HG02870 (cell line): ENCODE results near the gene MMP20.
A peak's percentile ranks its signal among the peaks of the same experiment; 100 is the strongest.

ENCODE experiments used
- ATAC-seq: cut with Tn5 transposase; IDR thresholded peaks from one replicate; pipeline ENCODE4 v1.9.1; 2021; ENCODE audit warnings: mild to moderate bottlenecking, moderate library complexity; ENCODE audit not compliant: unreplicated experiment

Gene MMP20

DNA sequence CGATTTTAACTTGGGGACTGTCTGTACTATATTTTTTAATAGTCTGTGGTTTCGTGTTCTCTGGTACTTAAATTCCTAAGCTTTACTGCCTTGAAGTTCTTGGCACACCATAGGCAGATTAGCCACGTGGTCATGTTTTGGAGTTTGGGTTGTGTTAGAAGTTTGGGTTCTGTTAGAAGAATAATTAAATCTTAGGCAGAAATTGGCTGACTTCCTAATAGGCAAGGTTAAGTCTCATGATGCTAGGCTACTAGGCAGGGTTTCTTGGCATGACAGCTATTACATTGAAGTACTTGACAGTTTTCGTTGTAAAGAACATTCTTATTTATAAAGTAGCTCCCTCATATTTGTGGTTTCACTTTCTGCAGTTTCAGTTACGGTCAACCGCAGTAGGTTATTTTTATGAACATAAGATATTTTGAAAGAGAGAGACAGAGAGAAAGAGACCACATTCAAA is 64.5 kb downstream of the MMP20 start:
- ATAC-seq = peak; percentile 79

DNA sequence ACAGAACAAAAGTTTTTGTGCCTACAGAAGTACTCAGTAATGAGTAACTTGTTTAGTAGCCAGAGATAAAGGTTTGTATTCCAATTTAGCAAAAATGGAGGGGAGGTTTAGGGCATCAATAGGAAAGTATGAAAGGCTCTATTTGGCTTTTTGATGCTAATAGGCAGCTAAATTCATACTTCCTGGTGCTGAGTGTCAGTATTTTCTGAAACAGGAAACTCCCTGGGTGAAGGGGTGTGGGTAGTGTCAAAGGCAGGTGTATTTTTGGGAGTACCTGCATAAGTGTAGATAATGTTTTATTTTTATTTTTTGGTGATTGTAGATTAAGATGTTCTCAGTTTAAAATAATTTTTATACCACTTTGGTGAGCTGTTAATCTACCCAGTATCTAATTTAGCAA is 65.3 kb downstream of the MMP20 start:
- ATAC-seq = no peak

DNA sequence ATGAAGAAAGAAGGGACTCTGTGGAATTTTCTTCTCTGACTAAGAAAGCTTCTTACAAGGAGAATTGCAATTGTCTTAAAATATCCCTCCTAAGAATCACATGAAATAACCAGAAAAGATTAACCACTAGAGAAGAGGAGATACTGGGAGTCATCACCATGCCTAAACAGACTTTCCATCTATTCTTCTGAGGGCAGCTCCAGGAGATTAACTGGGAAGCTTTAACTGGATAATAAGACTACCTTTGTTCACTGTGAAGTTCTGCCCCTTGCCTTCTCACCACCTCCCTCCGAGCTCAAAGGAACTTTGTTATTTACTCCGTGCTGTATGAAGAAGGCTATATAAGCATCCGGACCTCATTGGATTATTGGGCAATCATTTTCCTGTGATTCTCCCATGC is 70.0 kb downstream of the MMP20 start:
- no peak for ATAC-seq

DNA sequence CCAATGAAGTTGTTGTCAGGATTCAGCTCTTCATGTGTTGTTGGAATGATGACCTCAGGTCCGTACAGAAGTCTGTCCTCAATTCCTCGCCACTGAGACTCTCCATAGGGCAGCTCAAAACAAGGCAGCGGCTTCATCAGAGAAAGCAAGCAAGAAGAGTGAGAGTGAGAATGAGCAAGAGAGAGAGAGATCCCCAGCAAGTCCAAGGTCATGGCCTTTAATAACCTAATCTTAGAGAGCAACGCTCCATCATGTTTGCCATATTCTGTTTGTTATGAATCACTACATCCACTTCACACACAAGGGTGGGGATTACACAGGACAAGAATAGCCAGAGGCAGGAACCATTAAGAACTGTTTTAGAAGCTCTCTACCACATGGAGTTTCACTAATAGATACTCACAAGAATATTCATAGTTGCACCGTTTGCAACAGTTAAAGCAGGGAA is 71.3 kb downstream of the MMP20 start:
- peak; percentile 92 for ATAC-seq

DNA sequence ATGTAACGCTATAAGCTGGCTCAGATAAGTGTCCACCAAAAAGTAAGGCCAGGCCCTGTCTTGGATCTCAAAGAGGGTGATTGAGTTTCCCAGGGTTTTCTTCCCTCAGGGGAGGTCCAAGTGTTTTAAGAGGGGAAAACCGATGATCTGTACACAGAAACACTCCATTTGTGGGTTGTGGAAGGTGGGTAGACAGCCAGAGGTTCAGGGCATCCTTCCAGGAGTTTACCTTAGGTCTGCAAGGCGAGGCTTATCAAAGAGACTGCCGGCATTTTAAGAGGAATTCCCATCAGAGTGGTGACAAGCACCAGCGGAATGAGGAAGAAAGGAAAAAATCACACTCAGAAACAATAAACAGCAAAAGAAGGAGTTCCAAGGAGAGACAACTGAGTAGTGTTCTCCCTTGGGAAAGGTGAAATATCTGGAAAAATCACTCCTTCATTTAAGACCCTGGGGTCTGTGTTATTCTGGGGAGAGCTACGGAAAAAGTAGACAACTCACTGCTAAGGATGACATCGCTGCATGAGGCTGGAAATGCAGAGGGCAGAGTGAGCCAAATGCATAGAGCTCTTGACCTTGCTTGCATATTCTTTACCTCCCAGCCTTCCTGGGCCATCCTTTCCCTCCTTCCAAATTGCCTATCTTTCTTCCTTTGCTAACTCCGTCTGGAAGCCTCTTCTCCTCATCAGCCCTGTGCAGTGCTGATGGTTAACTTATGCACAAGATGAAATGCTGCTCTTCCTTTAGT is 72.5 kb downstream of the MMP20 start:
- no peak for ATAC-seq

DNA sequence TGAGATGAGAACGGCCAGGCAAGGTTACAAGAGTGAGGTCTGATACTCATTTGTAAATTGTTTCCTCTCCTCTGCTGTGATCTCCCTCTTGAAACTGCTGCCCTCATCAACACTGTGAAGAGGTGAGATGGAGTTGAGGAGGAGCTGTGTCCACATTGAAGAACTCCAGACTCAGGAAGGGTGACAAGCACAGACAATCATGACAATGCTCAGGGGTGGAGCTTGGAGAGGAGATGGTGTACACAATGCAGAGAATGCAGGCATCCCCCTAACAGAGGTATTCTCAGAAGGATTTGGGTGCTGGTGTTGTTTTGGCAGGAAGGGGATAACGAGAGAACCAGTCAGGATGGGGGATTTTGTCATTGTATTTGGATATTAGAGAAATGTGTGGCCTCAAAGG is 73.1 kb downstream of the MMP20 start:
- ATAC-seq = no peak

DNA sequence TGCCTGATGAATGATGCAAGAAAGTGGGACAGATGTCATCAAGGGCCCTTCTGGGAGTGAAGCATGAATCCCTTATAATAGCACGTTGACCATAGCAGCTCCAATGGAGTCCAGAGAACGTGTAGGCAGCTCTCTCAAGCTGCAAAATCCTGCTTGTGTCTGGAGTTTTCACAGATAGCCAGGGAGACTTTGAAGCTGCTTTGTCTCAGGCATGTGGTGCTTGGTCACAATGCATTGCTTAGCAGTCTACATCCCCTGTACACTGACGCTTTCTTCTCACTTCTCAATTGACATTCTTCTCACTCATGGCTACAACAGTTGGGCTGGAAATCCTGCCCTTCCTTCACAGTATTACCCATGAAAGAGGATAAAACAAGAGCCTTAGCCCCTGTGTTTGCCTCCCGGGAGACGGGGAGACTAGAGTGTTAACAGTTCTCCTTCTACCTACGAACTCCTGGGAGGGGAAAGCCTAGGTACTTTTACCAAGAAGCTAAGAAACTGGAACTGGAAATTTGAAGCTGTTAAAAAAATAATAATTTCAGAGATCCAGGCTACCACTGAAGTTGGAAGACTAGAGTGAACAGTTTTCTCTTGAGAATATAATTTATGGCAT is 73.9 kb downstream of the MMP20 start:
- ATAC-seq = no peak

DNA sequence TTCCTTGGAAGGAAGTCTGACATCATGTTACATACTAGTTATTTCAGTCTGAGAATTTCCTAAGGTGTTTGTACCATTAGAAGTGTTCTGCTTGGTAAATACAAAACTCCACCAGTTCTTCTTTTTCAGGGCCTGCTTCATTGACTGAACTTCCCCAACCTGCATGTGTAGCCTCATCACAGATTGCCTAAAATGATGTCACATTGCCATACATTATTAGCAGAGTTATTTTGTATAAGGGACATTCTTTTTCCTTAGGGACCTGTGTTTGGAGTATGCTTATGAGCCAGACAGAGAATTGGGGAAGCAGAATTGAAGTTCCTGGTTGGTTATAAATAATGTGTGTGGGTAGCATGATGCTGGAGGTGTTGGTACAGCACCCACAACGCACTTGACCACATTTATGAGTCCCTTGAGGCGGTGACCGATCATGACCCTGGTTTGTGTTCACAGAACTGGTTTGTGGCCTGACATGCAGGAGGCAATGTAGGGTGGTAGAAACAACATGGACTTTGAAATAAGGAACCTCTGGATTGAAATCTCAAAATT is 78.1 kb downstream of the MMP20 start:
- peak; percentile 61 for ATAC-seq

DNA sequence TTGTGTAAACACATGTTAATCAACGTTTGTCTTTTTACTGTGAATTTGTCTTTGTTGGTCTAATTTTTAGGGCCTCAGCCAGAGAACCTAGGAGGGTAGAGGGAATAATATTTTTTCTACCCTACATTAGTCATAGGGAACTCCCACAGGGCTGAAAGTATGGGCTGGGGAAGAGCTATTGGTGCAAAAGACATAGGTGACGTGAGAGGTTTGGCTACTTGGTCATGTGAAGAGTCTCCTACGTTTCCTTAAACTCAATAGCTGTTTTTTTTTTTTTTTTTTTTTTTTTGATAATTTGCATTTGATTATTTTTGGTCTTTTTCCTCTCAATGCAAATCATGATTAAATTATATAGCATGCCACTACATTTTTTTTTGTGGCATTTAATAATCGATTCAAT is 78.7 kb downstream of the MMP20 start:
- ATAC-seq = peak; percentile 66

DNA sequence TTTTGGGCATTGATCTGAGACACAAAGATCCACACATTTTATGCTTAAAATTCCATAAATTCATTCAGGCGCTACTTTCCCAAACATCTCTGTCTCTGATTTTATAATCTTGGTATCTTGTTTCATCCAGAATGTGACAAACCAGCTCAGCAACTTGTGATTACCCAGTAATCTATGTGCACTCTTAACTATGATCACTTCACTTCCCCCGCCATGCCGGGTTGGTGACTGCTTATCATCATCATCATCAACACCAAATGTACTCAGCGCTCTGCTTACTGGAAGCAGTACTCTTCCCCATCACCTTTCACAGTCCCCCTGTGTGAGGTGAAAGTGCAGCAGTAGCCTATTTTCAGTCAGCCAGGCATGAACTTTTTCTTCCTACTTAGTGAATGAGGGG is 79.4 kb downstream of the MMP20 start:
- ATAC-seq = no peak

DNA sequence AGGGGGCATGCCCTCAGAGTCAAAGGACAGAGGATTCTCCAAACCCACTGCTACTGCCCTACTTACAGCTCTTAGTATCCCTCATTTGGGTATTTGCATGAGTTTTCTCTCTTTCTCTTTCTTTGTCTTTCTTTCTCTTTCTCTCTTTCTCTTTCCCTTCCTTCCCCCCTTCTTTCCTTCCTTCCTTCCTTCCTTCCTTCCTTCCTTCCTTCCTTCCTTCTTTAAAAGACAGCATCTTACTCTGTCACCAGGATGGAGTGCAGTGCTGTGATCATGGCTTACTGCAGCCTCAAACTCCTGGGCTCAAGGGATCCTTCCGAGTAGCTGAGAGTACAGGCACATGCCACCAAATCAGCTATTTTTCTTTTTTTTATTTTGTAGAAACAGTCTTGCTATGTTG is 80.5 kb downstream of the MMP20 start:
- no peak for ATAC-seq

DNA sequence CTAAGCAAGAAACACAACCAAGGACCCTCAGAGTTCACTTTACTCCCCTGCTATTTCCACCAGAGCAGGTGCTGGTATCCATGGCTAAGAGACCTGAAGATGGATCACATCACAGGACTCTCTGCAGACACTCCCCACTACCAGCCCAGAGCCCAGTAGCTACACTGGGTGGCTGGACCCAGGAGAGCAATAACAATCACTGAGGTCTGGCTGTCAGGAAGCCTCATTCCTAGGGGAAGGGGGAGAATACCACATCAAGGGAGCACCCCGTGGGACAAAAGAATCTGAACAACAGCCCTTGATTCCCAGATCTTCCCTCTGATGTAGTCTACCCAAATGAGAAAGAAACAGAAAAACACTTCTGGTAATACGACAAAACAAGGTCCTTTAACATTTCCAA is 85.6 kb downstream of the MMP20 start:
- ATAC-seq = no peak

DNA sequence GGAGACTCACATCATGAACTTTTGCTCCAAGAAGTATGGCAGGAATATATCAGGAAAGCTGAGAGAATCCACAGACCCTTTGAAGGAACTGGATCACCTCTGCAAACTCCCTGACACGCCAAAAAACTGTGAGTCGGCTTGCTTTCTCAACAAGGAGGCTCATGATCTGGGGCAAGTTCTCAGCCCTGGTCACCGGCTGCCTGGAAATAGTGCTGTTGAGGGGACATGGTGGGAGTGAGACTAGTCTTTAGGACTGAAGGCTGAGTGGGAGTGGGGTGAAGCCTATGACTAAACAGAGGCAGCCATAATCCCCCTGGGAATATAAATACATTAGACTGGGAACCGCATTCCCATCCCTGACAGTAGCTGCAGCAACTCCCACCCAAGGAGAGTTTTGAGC is 86.2 kb downstream of the MMP20 start:
- no peak for ATAC-seq

DNA sequence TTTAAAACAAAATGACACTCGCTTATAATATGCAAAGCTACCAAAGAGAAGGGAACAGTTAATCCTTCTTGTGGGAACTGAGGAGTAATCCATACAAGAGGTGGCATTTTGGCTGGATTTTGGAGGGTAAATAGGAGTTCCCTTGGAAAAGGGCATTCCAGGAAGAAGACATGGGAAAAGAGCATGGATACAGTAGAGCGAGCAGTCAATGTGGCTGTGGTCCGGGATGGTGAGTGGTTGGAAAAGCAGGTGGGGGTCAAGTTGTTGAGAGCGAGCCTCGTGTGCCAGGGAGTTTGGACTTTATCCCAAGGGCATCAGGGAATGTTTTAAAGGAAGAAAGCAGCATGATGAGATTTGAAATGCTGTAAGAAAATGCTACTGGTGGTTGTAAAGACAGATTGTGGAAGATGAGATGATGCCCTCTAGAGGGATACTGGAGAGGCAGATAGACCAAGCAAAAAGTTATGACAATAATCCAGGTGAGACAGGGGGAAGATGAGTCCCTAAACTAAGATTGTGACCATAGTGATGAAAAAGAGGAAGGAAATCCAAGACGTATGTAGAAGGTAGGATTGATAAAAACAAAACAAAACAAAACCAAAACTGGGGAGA is 90.8 kb downstream of the MMP20 start:
- ATAC-seq = no peak

DNA sequence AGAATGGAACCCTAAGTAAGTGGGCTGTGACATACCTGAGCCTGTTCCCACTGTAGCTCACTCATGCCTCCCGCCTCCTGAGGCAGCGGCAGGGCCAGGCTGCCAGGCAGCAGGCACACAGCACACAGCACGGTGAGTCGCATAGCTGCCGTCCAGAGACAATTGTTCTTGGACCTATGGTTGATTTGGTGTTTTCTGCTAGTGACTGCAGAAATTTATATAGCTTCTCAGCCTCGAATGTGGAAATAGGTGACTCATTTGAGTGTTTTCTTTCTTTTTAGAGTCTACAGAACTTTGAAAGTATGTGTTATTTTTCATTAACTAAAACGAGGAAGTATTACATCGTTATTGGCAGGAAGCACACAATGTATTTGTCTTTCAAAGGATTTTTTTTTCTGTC is 94.6 kb downstream of the MMP20 start, which contains the start of gene MMP7:
TSS of gene MMP7 (minus strand) at position 190 of the 400 bp plus-strand sequence. CDS start at position 143, 47 bp downstream.
- ATAC-seq = no peak

DNA sequence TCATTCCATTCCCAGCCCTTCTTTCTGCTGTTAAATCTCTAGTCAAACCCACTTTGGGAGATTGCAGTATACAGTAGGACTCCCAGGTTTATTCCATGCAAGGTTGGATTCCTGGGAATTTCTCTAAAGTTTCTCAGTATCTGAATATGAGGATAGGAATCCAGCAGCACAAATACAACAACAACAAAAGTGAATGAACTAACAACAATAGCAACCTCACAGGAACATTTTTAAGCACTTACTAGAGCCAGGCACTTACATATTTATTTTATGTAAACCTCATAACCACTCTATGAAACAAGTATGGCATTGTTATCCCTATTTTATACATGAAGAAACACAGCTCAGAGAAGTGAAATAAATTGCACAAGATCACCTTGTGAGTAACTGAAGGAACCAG is 96.5 kb downstream of the MMP20 start:
- ATAC-seq = no peak

DNA sequence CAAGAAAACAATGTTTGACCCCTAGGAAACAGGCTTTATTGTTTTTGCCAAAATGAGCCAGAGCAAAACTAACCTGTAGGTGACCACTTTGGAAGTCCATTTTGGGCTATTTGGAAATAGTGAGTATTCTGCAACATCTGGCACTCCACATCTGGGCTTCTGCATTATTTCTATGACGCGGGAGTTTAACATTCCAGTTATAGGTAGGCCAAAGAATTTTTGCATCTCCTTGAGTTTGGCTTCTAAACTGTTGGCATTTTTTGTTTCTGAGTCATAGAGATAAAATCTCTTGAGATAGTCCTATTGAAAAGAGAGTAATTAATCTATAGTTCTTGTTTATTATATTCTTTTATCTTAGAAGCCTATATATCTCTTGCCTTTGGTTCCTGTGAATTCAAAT is 97.4 kb downstream of the MMP20 start:
- ATAC-seq = no peak

DNA sequence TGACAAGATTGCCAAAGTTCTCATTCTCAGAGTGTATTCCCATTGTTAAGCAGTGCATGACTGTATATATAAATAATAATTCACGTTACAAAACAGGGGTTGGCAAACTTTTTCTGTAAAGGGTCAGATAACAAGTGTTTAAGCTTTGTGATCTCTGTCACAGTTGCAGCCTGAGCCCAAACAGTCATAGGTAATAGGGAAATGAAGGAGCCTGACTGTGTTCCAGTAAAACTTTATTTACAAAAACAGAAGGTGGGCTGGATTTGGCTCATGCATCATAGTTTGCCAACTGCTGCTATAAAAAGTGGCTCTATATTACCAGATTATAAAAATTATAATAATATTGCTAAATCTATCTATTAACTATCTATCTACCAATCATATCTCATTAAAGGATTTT is 98.1 kb downstream of the MMP20 start:
- ATAC-seq = no peak
